Aorta (tissue), 5 donors: ENCODE measurements around the gene SLC7A6. TPM values are rescaled to one million over a fixed set of nuclear protein-coding genes. Genes with fewer than 3 reads are reported as not detected.

Source experiments
- ATAC-seq: fragments of 200-7000 bp; cut with Tn5 transposase; one replicate; pipeline ENCODE4 v1.9.1; 2022; ENCODE audit warnings: moderate library complexity; ENCODE audit not compliant: low FRiP score
- DNase-seq, 2 donors: peaks; one replicate each; pipeline ENCODE4 v3.0.0-alpha.2; 2020
- H3K27ac ChIP-seq, 2 donors: one replicate each; pipeline ENCODE4 v1.5.1; 2013; ENCODE audit warnings: low read length in 2 of 2, mild to moderate bottlenecking in 2 of 2, moderate library complexity in 2 of 2, control low read depth in 1 of 2, inconsistent platforms in 1 of 2, low read depth in 1 of 2
- H3K27me3 ChIP-seq, 2 donors: one replicate each; pipeline ENCODE4 v1.6.1; 2013; ENCODE audit warnings: control low read depth in 1 of 2, low read length in 1 of 2, mild to moderate bottlenecking in 1 of 2, moderate library complexity in 1 of 2; ENCODE audit not compliant: insufficient read depth in 2 of 2, control insufficient read depth in 1 of 2
- H3K36me3 ChIP-seq, 2 donors: one replicate each; pipeline ENCODE4 v1.6.1; 2013; ENCODE audit warnings: control low read depth in 1 of 2, low read length in 1 of 2, mild to moderate bottlenecking in 1 of 2; ENCODE audit not compliant: insufficient read depth in 2 of 2, control insufficient read depth in 1 of 2
- H3K4me1 ChIP-seq, 2 donors: one replicate each; pipeline ENCODE4 v1.6.1; 2013; ENCODE audit warnings: low read length in 2 of 2, control low read depth in 1 of 2, mild to moderate bottlenecking in 1 of 2, moderate library complexity in 1 of 2; ENCODE audit not compliant: insufficient read depth in 2 of 2, control insufficient read depth in 1 of 2
- H3K4me3 ChIP-seq, 2 donors: one replicate each; pipeline ENCODE4 v1.5.1; 2013; ENCODE audit warnings: low read length in 2 of 2, control low read depth in 1 of 2, mild to moderate bottlenecking in 1 of 2
- H3K9me3 ChIP-seq: one replicate; pipeline ENCODE4 v1.6.1; 2013; ENCODE audit warnings: mild to moderate bottlenecking, low read length; ENCODE audit not compliant: control insufficient read depth
- WGBS, 2 donors: extraction: QIAGEN DNeasy Blood & Tissue Kit; methylation state at CpG; one replicate each; pipeline ENCODE4 v1.1.7; 2013; 5-methylcytosine and 5-hydroxymethylcytosine counted together
- intact Hi-C, 2 donors: fragments of 100-400 bp; cut with DNase I; formaldehyde crosslinking; loops; one replicate each; pipeline versions ENCODE4 v1.14.2 to v1.15.0; 2022
- polyA plus RNA-seq, 2 donors: library from polyadenylated mRNA; stranded (reverse); fragments of 200-250 nt; gene quantifications; one replicate each; pipeline ENCODE4 v1.2.3, GENCODE V29; 2013
- total RNA-seq, 2 donors: library from RNA; stranded (reverse); fragmentation: NEBNext Ultra II Directional; extraction: Animal tissue kit (Norgen Biotek cat#: 25700); gene quantifications; one replicate each; pipeline ENCODE4 v1.2.1, GENCODE V29; 2021
- donor health status: healthy with polysubstance abuse.
- donor health status: Bipolar disorder and iron deficiency.
- donor health status: DM: no; HTN: no; CAD: no.
- donor health status: DM: no; HTN: no; CAD: no.
- donor health status: DM: yes; HTN: yes; CAD: no.

Gene SLC7A6
- total and polyA plus RNA-seq, 4 donors = 2.4 to 52.4 (median 29.9) TPM

- no peak overlapping the region for H3K4me3 ChIP-seq
Measured at GRCh38 chr16:68246666-68247065, 17.7 kb upstream of the SLC7A6 start.

GRCh38 chr16:68247400-68247799 is 16.9 kb upstream of the SLC7A6 start:
- Histone ChIP-seq H3K4me1 (no peaks in the 10 kb centered on the region), H3K9me3 (no peaks in the 10 kb centered on the region), H3K36me3 (no peaks in the 10 kb centered on the region), H3K27ac (no peak overlapping the region), H3K27me3 (no peaks in the 10 kb centered on the region), H3K4me3 (no peak overlapping the region)
- 81 to 83% methylated on average over 4 of the region's 4 CpGs for WGBS, 2 donors
- DNase-seq (peak; percentile 66 to 73), ATAC-seq (no peak)
- intact Hi-C loops = loop anchor here in 1 of 2 donors (5.0 kb wide), 1 partner anchor 65 kb away; the partner anchor contains the start of genes PRMT7 and SLC7A6OS

More at GRCh38 chr16:68246666-68247065, 17.7 kb upstream of the SLC7A6 start:
- WGBS, 2 donors = 74 to 79% methylated on average over 5 of the region's 5 CpGs
- intact Hi-C loops = loop anchor here in 1 of 2 donors (5.0 kb wide), 1 partner anchor 66 kb away; the partner anchor contains the start of genes PRMT7 and SLC7A6OS
- DNase-seq (peak in 1 of 2 donors; percentile 55), ATAC-seq (no peak)
- no peaks in the 10 kb centered on the region for H3K4me1 ChIP-seq
- H3K27me3 ChIP-seq = no peaks in the 10 kb centered on the region
- no peak overlapping the region for H3K27ac ChIP-seq
- H3K36me3 ChIP-seq = no peaks in the 10 kb centered on the region
- H3K9me3 ChIP-seq = no peaks in the 10 kb centered on the region

- H3K36me3 ChIP-seq = no peaks in the 10 kb centered on the region
- no peaks in the 10 kb centered on the region for H3K27me3 ChIP-seq
- H3K9me3 ChIP-seq = no peaks in the 10 kb centered on the region
- no peak overlapping the region for H3K4me3 ChIP-seq
- H3K27ac ChIP-seq = no peak overlapping the region
- 38 to 43% methylated on average over 4 of the region's 4 CpGs for WGBS, 2 donors
- DNase-seq = no peak
- no peaks in the 10 kb centered on the region for H3K4me1 ChIP-seq
- ATAC-seq = no peak
- intact Hi-C loops = loop anchor here in 1 of 2 donors (5.0 kb wide), 1 partner anchor 64 kb away; the partner anchor contains the start of genes PRMT7 and SLC7A6OS
Measured at GRCh38 chr16:68247932-68248331, 16.4 kb upstream of the SLC7A6 start.

GRCh38 chr16:68249371-68249770 is 15.0 kb upstream of the SLC7A6 start:
- H3K4me1 ChIP-seq = no peaks in the 10 kb centered on the region
- 90 to 91% methylated on average over 4 of the region's 4 CpGs for WGBS, 2 donors
- H3K36me3 ChIP-seq = peaks cover 0 to 2% of the 10 kb centered on the region in 2 donors
- ATAC-seq (no peak), DNase-seq (no peak)
- intact Hi-C loops = loop anchor here in 1 of 2 donors (5.0 kb wide), 1 partner anchor 63 kb away; the partner anchor contains the start of genes PRMT7 and SLC7A6OS
- H3K4me3 ChIP-seq = no peak overlapping the region
- H3K9me3 ChIP-seq = no peaks in the 10 kb centered on the region
- H3K27ac ChIP-seq = no peak overlapping the region
- no peaks in the 10 kb centered on the region for H3K27me3 ChIP-seq

DNA sequence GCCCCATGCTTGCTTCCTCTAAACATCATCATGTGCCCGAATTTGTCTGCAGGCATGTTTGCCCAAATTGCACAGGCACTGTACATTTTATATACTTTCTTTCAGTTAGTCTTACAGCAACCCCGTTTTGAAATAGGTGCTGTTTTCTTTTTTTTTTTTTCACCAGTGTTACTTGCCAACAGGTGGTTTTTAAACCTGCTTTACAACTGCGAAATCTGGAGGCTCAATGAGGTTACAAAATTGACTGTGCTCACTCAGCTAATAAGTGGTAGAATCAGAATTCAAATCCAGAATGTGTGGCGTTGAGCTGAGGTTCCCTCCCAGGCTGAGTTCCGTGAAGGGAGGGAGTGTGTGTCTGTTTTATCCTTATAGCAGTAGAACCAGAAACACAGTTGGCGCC is 13.4 kb upstream of the SLC7A6 start:
- H3K9me3 ChIP-seq = no peaks in the 10 kb centered on the region
- no peak for DNase-seq
- WGBS, 2 donors = 91 to 92% methylated on average over 6 of the region's 6 CpGs
- no peak for ATAC-seq
- H3K4me1 ChIP-seq = no peaks in the 10 kb centered on the region
- no peak overlapping the region for H3K4me3 ChIP-seq
- H3K36me3 ChIP-seq = peaks cover 0 to 4% of the 10 kb centered on the region in 2 donors
- H3K27ac ChIP-seq = no peak overlapping the region
- no peaks in the 10 kb centered on the region for H3K27me3 ChIP-seq
- intact Hi-C loops = no loop called here

- Histone ChIP-seq H3K9me3 (no peaks in the 10 kb centered on the region), H3K27ac (peak overlapping the region in 1 of 2 donors; percentile 31), H3K36me3 (peaks cover 0 to 4% of the 10 kb centered on the region in 2 donors), H3K4me3 (no peak overlapping the region), H3K4me1 (no peaks in the 10 kb centered on the region), H3K27me3 (no peaks in the 10 kb centered on the region)
- DNase-seq = no peak
- no peak for ATAC-seq
- 47 to 52% methylated on average over 5 of the region's 5 CpGs for WGBS, 2 donors
- intact Hi-C loops = no loop called here
Measured at GRCh38 chr16:68251832-68252231, 12.5 kb upstream of the SLC7A6 start.

DNA sequence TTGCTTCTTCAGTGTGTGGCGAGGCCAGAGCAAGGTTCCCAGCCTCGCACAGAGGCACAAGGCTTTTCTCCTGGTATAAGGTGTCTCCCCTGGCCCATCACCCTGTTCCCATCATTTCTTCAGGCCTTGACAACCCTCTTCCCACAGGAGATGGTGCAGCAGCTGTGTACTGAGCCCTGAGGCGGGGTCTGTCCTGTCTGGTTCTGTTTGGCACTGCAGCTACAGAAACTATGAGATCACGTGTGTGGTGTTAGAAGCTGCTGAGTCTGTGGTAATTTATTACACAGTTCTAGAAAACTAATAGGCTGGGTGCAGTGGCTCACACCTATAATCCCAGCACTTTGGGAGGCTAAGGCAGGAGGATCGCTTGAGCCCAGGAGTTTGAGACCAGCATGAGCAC is 11.9 kb upstream of the SLC7A6 start:
- H3K4me3 ChIP-seq = no peak overlapping the region
- H3K4me1 ChIP-seq = no peaks in the 10 kb centered on the region
- no peaks in the 10 kb centered on the region for H3K9me3 ChIP-seq
- H3K27me3 ChIP-seq = no peaks in the 10 kb centered on the region
- ATAC-seq = no peak
- DNase-seq = no peak
- 70 to 77% methylated on average over 5 of the region's 5 CpGs for WGBS, 2 donors
- H3K36me3 ChIP-seq = peaks cover 0 to 4% of the 10 kb centered on the region in 2 donors
- intact Hi-C loops = no loop called here
- peak overlapping the region in 1 of 2 donors; percentile 31 for H3K27ac ChIP-seq

DNA sequence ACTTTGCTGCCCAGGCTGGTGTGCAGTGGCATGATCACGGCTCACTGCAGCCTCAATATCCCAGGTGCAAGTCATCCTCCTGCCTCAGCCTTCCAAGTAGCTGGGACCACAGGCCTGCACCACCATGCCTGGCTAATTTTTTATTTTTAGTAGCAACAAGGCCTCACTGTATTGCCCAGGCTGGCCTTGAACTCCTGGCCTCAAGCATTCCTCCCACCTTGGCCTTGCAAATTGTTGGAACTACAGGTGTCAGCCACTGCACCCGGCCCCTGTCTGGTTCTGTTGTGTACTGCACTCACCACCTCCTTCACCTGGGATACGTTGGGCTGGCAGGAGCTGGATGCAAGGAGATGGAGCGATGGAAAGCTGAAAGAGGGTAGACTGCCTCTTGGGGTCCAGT is 10.6 kb upstream of the SLC7A6 start:
- no peak for ATAC-seq
- H3K4me3 ChIP-seq = no peak overlapping the region
- no peak for DNase-seq
- H3K27ac ChIP-seq = no peak overlapping the region
- peaks cover 0 to 4% of the 10 kb centered on the region in 2 donors for H3K36me3 ChIP-seq
- no peaks in the 10 kb centered on the region for H3K27me3 ChIP-seq
- intact Hi-C loops = no loop called here
- WGBS, 2 donors = 90 to 93% methylated on average over 4 of the region's 4 CpGs
- H3K9me3 ChIP-seq = no peaks in the 10 kb centered on the region
- no peaks in the 10 kb centered on the region for H3K4me1 ChIP-seq

DNA sequence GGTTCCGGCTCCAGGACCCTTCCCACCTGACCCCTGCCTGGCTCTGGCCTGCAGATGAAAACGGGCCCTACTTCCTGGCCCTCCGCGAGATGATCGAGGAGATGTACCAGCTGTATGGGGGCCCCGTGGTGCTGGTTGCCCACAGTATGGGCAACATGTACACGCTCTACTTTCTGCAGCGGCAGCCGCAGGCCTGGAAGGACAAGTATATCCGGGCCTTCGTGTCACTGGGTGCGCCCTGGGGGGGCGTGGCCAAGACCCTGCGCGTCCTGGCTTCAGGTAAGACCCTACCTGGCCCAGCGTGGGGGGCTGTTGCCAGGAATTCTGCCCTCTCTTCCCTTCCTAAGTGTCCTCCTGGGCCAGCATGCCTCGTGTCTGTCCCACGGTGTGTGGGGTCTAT is 8.6 kb upstream of the SLC7A6 start:
- 89% methylated on average over 16 to 18 of the region's 18 CpGs for WGBS, 2 donors
- intact Hi-C loops = no loop called here
- Histone ChIP-seq H3K4me1 (no peaks in the 10 kb centered on the region), H3K9me3 (no peaks in the 10 kb centered on the region), H3K27me3 (no peaks in the 10 kb centered on the region), H3K4me3 (no peak overlapping the region), H3K27ac (no peak overlapping the region), H3K36me3 (peaks cover 0 to 7% of the 10 kb centered on the region in 2 donors)
- ATAC-seq = no peak
- no peak for DNase-seq
